HL-60 (cell line): Measurements from ENCODE around the gene NCF4.

Experiments
- DNase-seq, 2 experiments: peaks; one replicate each; pipeline ENCODE4 v3.0.0-alpha.2; 2010 to 2020; ENCODE audit warnings: low read depth in 1 of 2, low spot score in 1 of 2
- H3K27ac ChIP-seq: fragments of 250-450 bp; sonication (Bioruptor Pico); replicated peaks from 2 replicates; pipeline ENCODE4 v1.5.1; 2020; ENCODE audit warnings: mild to moderate bottlenecking, moderate library complexity
- H3K27me3 ChIP-seq: fragments of 250-450 bp; sonication (Bioruptor Pico); 2 replicates; pipeline ENCODE4 v1.5.1; 2021; ENCODE audit warnings: mild to moderate bottlenecking, moderate library complexity; ENCODE audit not compliant: insufficient read depth, poor library complexity, severe bottlenecking
- H3K4me3 ChIP-seq: replicated peaks from 2 replicates; pipeline ENCODE4 v1.5.1; 2011; ENCODE audit warnings: mild to moderate bottlenecking, control low read depth, low read length; ENCODE audit not compliant: insufficient read depth
- CTCF ChIP-seq: IDR thresholded peaks from one replicate; pipeline ENCODE4 v1.5.1; 2011; ENCODE audit warnings: low read length, control low read depth, inconsistent platforms; ENCODE audit not compliant: insufficient read depth
- GABPA ChIP-seq: IDR thresholded peaks from 2 replicates; pipeline ENCODE4 v1.6.1; 2012; ENCODE audit warnings: low read depth
- POLR2AphosphoS5 ChIP-seq: IDR thresholded peaks from 2 replicates; pipeline ENCODE4 v1.6.1; 2012; ENCODE audit warnings: low read depth
- SPI1 ChIP-seq: IDR thresholded peaks from 2 replicates; pipeline ENCODE4 v1.6.1; 2012; ENCODE audit warnings: low read depth, mild to moderate bottlenecking, borderline replicate concordance
- TF ChIP-seq, protein P1 (sequence below): IDR thresholded peaks from 2 replicates; pipeline ENCODE4 v1.6.1; 2012; ENCODE audit warnings: low read depth; ENCODE audit not compliant: insufficient replicate concordance

The NCF4 gene

GRCh38 chr22:36822581-36822980 lies 38.2 kb upstream of the NCF4 start:
- no peak for DNase-seq
- TF ChIP-seq, protein P1, sequence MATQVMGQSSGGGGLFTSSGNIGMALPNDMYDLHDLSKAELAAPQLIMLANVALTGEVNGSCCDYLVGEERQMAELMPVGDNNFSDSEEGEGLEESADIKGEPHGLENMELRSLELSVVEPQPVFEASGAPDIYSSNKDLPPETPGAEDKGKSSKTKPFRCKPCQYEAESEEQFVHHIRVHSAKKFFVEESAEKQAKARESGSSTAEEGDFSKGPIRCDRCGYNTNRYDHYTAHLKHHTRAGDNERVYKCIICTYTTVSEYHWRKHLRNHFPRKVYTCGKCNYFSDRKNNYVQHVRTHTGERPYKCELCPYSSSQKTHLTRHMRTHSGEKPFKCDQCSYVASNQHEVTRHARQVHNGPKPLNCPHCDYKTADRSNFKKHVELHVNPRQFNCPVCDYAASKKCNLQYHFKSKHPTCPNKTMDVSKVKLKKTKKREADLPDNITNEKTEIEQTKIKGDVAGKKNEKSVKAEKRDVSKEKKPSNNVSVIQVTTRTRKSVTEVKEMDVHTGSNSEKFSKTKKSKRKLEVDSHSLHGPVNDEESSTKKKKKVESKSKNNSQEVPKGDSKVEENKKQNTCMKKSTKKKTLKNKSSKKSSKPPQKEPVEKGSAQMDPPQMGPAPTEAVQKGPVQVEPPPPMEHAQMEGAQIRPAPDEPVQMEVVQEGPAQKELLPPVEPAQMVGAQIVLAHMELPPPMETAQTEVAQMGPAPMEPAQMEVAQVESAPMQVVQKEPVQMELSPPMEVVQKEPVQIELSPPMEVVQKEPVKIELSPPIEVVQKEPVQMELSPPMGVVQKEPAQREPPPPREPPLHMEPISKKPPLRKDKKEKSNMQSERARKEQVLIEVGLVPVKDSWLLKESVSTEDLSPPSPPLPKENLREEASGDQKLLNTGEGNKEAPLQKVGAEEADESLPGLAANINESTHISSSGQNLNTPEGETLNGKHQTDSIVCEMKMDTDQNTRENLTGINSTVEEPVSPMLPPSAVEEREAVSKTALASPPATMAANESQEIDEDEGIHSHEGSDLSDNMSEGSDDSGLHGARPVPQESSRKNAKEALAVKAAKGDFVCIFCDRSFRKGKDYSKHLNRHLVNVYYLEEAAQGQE = no peak
- no peak for TF ChIP-seq CTCF
- TF ChIP-seq POLR2AphosphoS5 = no peak
- no peak for TF ChIP-seq SPI1
- no peak for TF ChIP-seq GABPA
- H3K27ac ChIP-seq = no peak overlapping the region
- no peak overlapping the region for H3K4me3 ChIP-seq
- peaks cover 20% of the 10 kb centered on the region for H3K27me3 ChIP-seq

DNA sequence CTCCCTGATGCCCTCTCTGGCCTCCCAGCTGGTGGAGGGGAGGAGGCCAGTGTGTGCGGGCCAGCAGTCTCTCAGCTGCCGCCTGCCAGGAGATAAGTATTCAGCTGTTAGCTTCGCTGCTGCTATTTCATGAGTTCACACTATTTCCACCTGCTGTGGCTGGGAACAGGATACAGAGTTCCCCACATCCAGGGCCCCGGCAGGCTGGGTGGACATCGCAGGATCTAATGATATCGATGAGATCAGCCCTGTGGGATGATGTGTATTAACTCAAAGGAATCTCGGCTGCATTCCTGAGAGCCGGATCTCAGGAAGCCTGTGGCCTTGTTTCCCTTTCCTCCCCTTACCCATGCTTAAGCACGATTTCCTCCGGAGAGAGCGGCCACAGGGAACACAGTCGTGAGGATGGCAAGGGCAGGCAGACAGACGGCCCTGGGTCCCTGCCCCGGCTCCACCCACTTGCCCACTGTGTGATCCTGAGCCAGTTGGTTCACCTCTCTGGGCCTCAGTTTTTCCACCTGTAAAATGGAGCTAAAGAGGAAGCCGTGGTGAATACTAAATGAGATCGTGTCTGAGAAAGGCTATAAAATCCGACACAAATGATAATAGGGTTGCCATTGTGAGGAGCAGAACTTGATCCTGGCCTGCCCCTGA lies 37.5 kb upstream of the NCF4 start:
- no peak overlapping the region for H3K4me3 ChIP-seq
- no peak for TF ChIP-seq CTCF
- TF ChIP-seq GABPA = no peak
- no peak for TF ChIP-seq POLR2AphosphoS5
- TF ChIP-seq, protein P1 = no peak
- no peak for TF ChIP-seq SPI1
- no peak for DNase-seq
- H3K27me3 ChIP-seq = peaks cover 15% of the 10 kb centered on the region
- no peak overlapping the region for H3K27ac ChIP-seq

DNA sequence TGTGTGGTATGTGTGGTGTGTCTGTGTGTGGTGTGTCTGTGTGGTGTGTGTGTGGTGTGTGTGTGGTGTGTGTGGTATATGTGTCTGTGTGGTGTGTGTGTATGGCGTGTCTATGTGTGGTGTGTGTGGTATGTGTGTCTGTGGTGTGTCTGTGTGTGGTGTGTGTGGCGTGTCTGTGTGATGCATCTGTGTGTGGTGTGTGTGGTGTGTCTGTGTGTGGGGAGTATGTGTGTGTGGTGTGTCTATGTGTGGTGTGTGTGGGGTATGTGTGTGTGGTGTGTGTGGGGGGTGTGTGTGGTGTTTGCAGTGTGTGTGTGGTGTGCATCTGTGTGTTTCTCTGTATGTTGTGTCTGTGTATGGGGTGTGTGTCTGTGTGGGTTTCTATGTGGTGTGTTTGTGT lies 36.2 kb upstream of the NCF4 start:
- Histone ChIP-seq H3K27ac (no peak overlapping the region), H3K4me3 (no peak overlapping the region), H3K27me3 (peaks cover 2% of the 10 kb centered on the region)
- TF ChIP-seq GABPA (no peak), CTCF (no peak), SPI1 (no peak), POLR2AphosphoS5 (no peak)
- TF ChIP-seq, protein P1 = no peak
- DNase-seq = no peak
